NB4 (cell line): ENCODE measurements around the gene SPEF1.

ENCODE experiments used
- MAX ChIP-seq: IDR thresholded peaks from 2 replicates; pipeline ENCODE4 v1.6.1; 2011; ENCODE audit warnings: low read depth, low read length
- POLR2A ChIP-seq: IDR thresholded peaks from 2 replicates; pipeline ENCODE4 v1.6.1; 2011; ENCODE audit warnings: mild to moderate bottlenecking; ENCODE audit not compliant: insufficient read length; ENCODE audit errors: extremely low read depth
- TF ChIP-seq, protein P1 (sequence below): IDR thresholded peaks from one replicate; pipeline ENCODE4 v1.5.1; 2012; ENCODE audit warnings: low read depth, low read length

DNA sequence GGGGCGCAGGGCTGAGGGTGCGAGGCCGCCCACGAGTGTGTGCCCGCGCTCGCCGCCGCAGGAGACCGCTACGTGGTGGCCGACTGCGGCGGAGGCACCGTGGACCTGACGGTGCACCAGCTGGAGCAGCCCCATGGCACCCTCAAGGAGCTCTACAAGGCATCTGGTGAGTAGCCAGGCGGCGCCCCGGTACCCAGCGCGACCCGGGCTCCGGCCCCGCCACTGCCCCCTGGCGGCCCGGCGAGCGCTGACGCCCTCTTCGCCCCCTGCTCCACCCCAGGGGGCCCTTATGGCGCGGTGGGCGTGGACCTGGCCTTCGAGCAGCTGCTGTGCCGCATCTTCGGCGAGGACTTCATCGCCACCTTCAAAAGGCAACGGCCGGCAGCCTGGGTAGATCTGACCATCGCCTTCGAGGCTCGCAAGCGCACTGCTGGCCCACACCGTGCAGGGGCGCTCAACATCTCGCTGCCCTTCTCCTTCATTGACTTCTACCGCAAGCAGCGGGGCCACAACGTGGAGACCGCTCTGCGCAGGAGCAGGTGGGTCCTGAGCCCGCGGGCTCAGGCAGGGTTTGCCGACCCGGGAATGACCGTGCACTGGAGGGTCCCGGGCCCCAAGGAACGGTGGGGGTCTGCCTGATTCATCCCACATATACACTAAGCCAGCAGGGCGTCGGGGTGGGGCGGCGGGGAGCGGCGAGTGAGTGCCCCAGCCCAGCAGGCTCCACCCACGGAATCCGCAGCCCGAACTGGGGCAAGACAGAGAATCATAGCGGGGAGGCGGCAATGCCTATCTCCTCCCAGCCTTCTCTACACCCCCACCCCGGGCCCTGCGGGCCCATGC is 31.3 kb downstream of the SPEF1 start:
- TF ChIP-seq, protein P1, sequence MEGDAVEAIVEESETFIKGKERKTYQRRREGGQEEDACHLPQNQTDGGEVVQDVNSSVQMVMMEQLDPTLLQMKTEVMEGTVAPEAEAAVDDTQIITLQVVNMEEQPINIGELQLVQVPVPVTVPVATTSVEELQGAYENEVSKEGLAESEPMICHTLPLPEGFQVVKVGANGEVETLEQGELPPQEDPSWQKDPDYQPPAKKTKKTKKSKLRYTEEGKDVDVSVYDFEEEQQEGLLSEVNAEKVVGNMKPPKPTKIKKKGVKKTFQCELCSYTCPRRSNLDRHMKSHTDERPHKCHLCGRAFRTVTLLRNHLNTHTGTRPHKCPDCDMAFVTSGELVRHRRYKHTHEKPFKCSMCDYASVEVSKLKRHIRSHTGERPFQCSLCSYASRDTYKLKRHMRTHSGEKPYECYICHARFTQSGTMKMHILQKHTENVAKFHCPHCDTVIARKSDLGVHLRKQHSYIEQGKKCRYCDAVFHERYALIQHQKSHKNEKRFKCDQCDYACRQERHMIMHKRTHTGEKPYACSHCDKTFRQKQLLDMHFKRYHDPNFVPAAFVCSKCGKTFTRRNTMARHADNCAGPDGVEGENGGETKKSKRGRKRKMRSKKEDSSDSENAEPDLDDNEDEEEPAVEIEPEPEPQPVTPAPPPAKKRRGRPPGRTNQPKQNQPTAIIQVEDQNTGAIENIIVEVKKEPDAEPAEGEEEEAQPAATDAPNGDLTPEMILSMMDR = peak; percentile 31
- TF ChIP-seq POLR2A (no peak), MAX (no peak)
